GM19023 (cell line): ENCODE results near the gene ST6GALNAC6.
"Not testable (repeated sequence)": the region's sequence is repeated elsewhere in the genome, so short reads cannot be mapped to it uniquely, and the experiment has no call there.

Experiments used
- ATAC-seq: cut with Tn5 transposase; IDR thresholded peaks from one replicate; pipeline ENCODE4 v1.9.1; 2021; ENCODE audit warnings: mild to moderate bottlenecking, moderate library complexity; ENCODE audit not compliant: unreplicated experiment

ST6GALNAC6 gene

GRCh38 chr9:127858041-127858512 is 41.3 kb downstream of the ST6GALNAC6 start:
- no peak for ATAC-seq

- no peak for ATAC-seq
Measured at GRCh38 chr9:127857278-127857677, 42.1 kb downstream of the ST6GALNAC6 start.

DNA sequence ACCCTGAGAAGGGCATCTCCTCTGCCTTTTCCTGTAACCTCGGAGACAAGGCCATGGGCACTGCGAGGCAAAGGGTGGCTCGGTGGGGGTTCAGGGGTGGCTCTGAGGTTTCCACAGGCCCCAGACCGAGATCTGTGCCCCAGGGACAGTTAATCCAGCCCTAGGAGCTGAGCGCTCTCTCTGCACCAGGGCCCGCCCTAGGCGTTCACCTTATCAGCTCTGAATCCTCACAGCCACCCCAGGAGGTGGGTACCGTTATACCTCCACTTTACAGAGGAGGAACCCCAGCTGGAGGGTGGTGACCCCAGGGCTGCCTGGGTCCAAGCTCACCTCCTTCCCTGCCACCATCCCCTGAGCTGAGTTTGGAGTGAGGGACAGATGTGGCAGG is 42.7 kb downstream of the ST6GALNAC6 start:
- no peak for ATAC-seq

- ATAC-seq, result no peak
Measured at GRCh38 chr9:127856094-127856728, 43.2 kb downstream of the ST6GALNAC6 start.

GRCh38 chr9:127855522-127855921 is 43.9 kb downstream of the ST6GALNAC6 start:
- no peak for ATAC-seq

DNA sequence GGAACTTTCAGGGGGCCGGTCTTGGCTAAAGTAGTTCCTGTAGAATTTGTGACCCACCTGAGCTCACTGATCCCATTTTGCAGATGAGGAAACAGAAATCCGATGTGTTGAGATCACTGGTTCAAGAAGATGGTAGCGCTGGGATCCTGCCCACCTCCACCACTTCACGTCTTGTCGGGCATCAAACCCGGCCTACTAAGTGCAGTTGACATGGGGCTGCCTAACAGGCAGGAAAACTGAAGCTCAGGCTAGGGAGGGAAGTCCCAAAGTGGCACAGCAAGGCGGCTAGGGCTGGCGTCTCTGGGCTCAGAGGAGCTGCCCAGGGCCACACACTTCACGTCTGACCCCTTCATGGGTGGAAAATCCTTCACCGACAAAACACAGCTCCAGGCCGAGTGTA is 44.4 kb downstream of the ST6GALNAC6 start:
- no peak for ATAC-seq

- ATAC-seq, result no peak
Measured at GRCh38 chr9:127854184-127854806, 45.1 kb downstream of the ST6GALNAC6 start, which contains the start of gene ENG. TSS of gene ENG (minus strand) at chr9:127854658. CDS start at chr9:127854355, 303 bp downstream.

GRCh38 chr9:127853312-127854183 is 45.9 kb downstream of the ST6GALNAC6 start:
- ATAC-seq, result no peak

GRCh38 chr9:127852829-127853228 is 46.6 kb downstream of the ST6GALNAC6 start:
- ATAC-seq, result no peak

GRCh38 chr9:127850286-127850830 is 49.0 kb downstream of the ST6GALNAC6 start:
- no peak for ATAC-seq

DNA sequence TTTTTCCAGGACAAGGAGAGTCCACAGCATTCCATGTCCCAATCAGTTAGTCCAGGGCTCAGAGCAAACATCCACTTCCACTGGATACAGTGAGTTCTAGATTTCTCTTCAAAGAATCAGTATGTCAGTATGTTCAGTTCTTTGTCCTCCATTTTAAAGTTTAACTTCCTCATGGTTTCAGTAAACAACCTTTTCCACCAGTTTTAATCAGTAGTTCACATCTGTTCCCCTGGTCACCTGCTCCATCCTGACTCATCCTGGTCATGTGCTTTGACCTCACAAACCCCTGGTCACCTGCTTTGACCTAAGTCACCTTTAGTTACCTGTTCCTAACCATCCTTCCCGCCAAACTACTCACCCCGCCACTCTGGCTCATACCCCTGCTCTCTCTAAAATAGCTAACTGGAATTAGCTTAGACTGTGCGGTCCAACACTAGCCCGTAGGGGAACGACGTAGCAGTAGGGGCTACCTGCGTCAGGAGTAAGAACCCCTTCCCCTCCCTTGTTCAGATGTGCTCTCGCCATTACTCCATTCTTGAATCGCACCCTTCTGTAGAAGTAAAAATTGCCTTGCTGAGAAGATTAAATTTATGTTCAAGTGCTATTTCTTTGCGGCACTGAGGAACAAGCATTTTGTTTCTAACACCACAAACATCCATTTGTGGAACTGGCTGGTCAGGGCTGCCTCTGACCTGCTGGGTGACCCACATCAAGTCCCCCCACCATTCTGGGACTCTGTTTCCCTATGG is 50.5 kb downstream of the ST6GALNAC6 start:
- ATAC-seq, result no peak

DNA sequence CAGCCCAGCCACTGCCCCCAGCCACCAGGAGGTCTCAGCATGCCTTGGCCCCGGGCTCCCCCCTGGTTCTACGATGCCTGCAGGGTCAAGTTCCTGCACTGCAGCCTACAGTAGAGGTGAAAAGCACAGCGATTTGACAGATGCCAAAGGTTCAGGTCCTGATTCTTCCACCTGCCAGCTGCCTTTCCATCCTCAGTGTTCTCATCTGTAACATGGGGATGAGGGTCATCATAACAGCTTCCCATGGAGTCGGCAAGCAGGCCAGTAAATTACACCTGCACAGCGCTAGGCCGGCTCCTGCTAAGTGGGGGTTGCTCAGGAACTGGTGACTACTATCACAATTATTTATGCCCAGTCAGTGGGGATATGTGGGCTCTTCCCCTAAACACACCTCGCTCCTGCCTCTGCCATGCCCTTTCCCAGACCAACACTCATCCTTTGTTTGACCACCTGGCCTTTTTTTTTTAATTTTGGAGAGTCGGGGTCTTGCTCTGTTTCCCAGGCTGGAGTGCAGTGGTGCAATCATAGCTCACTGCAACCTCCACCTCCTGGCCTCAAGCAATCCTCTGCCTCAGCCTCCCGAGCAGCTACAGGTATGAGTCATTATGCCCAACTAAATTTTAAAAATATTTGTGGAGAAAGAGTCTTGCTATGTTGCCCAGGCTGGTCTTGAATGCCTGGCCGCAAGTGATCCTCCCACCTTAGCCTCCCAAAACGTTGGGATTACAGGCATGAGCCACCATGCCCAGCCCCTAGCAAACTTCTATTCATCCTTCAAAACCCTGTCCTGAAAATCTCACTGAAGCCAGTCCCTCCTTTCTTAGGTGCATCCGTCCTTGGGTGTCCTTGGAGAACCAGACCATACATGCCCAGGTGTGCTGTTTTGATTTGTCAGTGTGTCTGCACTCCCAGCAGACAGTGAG is 51.3 kb downstream of the ST6GALNAC6 start:
- ATAC-seq, result no peak

GRCh38 chr9:127847178-127847510 is 52.3 kb downstream of the ST6GALNAC6 start:
- no peak for ATAC-seq

DNA sequence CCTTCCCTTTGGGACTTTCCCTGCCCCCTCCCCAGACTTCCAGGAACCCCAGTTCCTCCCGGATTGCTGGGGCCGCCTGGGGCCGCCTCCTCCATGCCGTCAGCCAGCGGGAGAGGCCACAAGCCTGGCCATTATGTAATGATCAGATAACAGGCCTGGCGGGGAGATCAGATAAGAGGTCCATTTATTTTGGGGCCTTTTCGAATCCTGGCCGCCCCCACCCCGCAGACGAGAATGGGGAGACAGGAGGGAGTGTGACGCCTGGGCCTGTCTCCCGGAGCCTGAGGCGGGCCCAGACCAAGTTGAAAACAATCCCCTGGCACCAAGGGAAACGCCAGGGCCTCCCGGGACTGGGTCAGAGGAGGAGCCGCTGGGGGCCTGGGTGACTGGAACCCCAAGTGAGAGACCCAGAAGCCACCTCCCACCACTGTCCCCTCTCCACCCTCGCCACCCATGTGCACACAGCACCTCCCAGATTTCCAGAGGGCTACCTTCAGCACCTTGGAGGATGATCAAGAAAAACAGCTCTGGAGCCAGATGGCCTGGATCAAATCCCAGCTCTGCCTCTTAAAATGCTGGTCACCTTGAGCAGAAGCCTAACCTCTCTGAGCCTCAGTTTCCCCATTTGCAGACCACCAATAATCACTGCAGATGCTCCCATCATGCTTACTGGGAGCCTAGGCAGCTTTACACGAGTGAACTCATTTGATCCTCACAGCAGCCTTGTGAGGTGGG is 52.8 kb downstream of the ST6GALNAC6 start:
- no peak for ATAC-seq

- ATAC-seq, result not testable (repeated sequence)
Measured at GRCh38 chr9:127845619-127846018, 53.8 kb downstream of the ST6GALNAC6 start.

DNA sequence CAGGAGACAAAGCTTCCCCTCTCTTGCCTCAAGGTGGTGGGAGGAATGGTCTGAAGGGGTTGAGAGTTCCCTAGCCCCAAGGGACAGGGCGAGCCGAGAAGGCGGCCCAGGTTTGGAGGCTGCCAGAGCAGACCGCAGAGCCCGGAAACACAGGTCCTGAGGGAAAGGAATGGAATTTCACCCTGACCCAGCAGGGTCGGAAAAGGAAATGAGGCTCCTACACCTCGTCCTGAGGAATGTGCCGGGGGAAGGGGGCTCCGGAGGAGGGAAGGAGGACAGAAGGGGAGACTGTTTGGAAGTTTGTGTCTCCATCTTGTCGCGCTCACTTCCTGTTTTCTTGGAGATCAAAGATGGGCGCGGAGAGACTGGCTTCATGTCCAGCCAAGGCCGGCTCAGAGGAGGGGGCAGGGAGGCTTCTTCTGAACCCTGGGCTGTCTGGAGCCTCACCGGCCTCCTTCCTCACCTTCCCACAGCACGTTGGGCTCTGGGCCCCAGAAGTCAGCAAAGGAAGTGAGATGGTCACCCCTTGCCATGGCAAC is 54.5 kb downstream of the ST6GALNAC6 start:
- no peak for ATAC-seq

DNA sequence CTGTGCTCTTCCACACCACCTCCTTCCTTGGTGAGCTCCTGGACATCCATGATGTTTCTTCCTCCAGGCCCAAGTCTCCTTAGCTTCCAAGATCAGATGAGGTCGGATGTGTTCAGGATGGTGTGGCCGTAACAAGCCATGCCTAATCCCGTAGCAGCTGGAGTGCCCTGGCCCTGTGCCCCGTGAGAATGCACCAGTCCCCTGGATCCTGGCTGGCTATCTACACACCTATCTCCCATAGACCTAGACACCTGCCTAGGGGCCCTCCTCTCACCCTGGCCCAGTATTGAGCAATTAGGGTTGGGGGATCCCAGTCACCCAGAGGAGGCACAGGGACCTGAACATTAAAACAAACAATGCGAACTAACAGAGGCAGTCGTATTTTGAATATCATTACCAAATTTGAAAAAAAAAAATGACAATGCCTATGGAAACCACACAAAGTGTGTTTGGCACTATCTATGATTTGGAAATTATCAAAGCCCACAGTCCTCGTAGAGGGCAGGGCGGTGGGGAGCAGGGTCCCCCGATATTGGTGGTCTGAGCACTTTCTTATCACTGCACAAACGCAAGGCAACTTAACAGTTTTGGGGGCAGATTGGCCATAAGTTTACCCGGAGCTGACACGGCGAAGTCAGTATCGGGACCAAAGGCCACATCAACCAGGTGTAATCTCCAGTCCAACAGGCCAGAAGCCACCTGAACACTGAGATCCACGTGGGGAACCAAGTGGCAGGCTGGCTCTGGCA is 58.1 kb downstream of the ST6GALNAC6 start:
- no peak for ATAC-seq
